K562 (cell line): ENCODE data around the gene TLN1. TPM values are rescaled to one million over a fixed set of nuclear protein-coding genes. Genes with fewer than 3 reads are reported as not detected.
A peak's percentile ranks its signal among the peaks of the same experiment; 100 is the strongest.

ENCODE experiments used
- ARID2 ChIP-seq: fragments of 450-650 bp; IDR thresholded peaks from 2 replicates; pipeline ENCODE4 v1.6.1; 2017; ENCODE audit warnings: antibody characterized with exemption, mild to moderate bottlenecking
- JUND ChIP-seq, 2 experiments: IDR thresholded peaks; 2 replicates in 1 of 2; 3 replicates in 1 of 2; pipeline ENCODE4 v1.6.1; 2011; ENCODE audit warnings: borderline replicate concordance in 2 of 2, low read depth in 2 of 2, low read length in 2 of 2, improper control_type of control experiment in 1 of 2, missing biosample characterization in 1 of 2, missing genetic modification characterization in 1 of 2, missing genetic modification reagents in 1 of 2
- MCM2 ChIP-seq: fragments of 450-650 bp; IDR thresholded peaks from 2 replicates; pipeline ENCODE4 v1.6.1; 2017; ENCODE audit warnings: low read depth, mild to moderate bottlenecking
- RBM15 ChIP-seq: fragments of 200-400 bp; formaldehyde crosslinking; IDR thresholded peaks from 2 replicates; pipeline ENCODE4 v1.6.1; 2018; ENCODE audit warnings: mild to moderate bottlenecking, low read length, moderate library complexity; ENCODE audit not compliant: insufficient read depth
- RFX5 ChIP-seq: IDR thresholded peaks from 2 replicates; pipeline ENCODE4 v1.6.1; 2011; ENCODE audit warnings: low read depth, mild to moderate bottlenecking, improper control_type of control experiment, low read length
- RNF219 ChIP-seq: fragments of 250-450 bp; sonication (Bioruptor Pico); IDR thresholded peaks from 2 replicates; pipeline ENCODE4 v1.5.0; 2022; ENCODE audit warnings: mild to moderate bottlenecking
- SREBF1 ChIP-seq: fragments of 150-350 bp; IDR thresholded peaks from 2 replicates; pipeline ENCODE4 v1.6.1; 2014; ENCODE audit warnings: antibody characterized with exemption, low read depth, low read length, borderline replicate concordance
- STAT5A ChIP-seq: IDR thresholded peaks from 2 replicates; pipeline ENCODE4 v1.6.1; 2012; ENCODE audit warnings: low read length, inconsistent platforms, borderline replicate concordance
- YY1 ChIP-seq, 3 experiments: IDR thresholded peaks; 2 replicates each; pipeline ENCODE4 v1.6.1; 2011; ENCODE audit warnings: low read length in 2 of 3, mild to moderate bottlenecking in 2 of 3, moderate library complexity in 2 of 3, borderline replicate concordance in 1 of 3, control low read depth in 1 of 3, low read depth in 1 of 3; ENCODE audit not compliant: insufficient read depth in 3 of 3, insufficient replicate concordance in 2 of 3, control insufficient read depth in 1 of 3, insufficient read length in 1 of 3; ENCODE audit errors: extremely low read depth in 1 of 3
- ZFX ChIP-seq: sonication (generic); formaldehyde crosslinking; IDR thresholded peaks from 2 replicates; pipeline ENCODE4 v1.8.0; 2022; ENCODE audit warnings: mild to moderate bottlenecking, missing genetic modification reagents, moderate library complexity
- ZNF444 ChIP-seq: fragments of 250-450 bp; sonication (Bioruptor Pico); IDR thresholded peaks from 2 replicates; pipeline ENCODE4 v1.4.0; 2020; ENCODE audit warnings: mild to moderate bottlenecking, moderate library complexity
- ZNF717 ChIP-seq: fragments of 250-450 bp; sonication (Bioruptor Pico); IDR thresholded peaks from 2 replicates; pipeline ENCODE4 v1.5.0; 2021
- polyA plus RNA-seq, 8 experiments: library from polyadenylated mRNA; depleted of rRNA in 4 of 8; stranded (reverse) in 5 of 8; unstranded in 3 of 8; fragments of >200 nt; fragmentation: Nextera tagmentation in 2 of 8; fragmentation: Illumina TruSeq in 1 of 8; extraction: Ambion mirVana in 2 of 8; extraction: Trizol in 1 of 8; gene quantifications; 2 replicates each; pipeline versions ENCODE4 v1.2.1 to v1.2.3, GENCODE V29; 2011 to 2014; ENCODE audit warnings: inconsistent platforms in 1 of 8, missing spikeins in 1 of 8
- total RNA-seq, 7 experiments: library from RNA; depleted of rRNA in 6 of 7; stranded (reverse); fragments of >200 nt in 6 of 7; fragmentation: Illumina TruSeq in 2 of 7; extraction: Trizol in 2 of 7; gene quantifications; 2 replicates each; pipeline versions ENCODE4 v1.2.1 to v1.2.3, GENCODE V29; 2011 to 2021; ENCODE audit warnings: low replicate concordance in 1 of 7
- TF ChIP-seq, protein P1 (sequence below): fragments of 450-650 bp; IDR thresholded peaks from 2 replicates; pipeline ENCODE4 v1.6.1; 2014; ENCODE audit warnings: low read depth, mild to moderate bottlenecking, moderate library complexity, borderline replicate concordance
- TF ChIP-seq, protein P2 (sequence below): fragments of 450-650 bp; formaldehyde crosslinking; IDR thresholded peaks from 2 replicates; pipeline ENCODE4 v1.4.0; 2022; ENCODE audit warnings: missing genetic modification characterization
- TF ChIP-seq, protein P3 (sequence below): fragments of 250-450 bp; sonication (Bioruptor Pico); IDR thresholded peaks from 2 replicates; pipeline ENCODE4 v1.5.0; 2020; ENCODE audit warnings: mild to moderate bottlenecking, borderline replicate concordance

Gene TLN1
- total and polyA plus RNA-seq, 9 of the 15 experiments (the other 6 are each of a cell fraction or from before 2014, with no cell fraction given), result 3.6 to 240 (median 54.8) TPM

DNA sequence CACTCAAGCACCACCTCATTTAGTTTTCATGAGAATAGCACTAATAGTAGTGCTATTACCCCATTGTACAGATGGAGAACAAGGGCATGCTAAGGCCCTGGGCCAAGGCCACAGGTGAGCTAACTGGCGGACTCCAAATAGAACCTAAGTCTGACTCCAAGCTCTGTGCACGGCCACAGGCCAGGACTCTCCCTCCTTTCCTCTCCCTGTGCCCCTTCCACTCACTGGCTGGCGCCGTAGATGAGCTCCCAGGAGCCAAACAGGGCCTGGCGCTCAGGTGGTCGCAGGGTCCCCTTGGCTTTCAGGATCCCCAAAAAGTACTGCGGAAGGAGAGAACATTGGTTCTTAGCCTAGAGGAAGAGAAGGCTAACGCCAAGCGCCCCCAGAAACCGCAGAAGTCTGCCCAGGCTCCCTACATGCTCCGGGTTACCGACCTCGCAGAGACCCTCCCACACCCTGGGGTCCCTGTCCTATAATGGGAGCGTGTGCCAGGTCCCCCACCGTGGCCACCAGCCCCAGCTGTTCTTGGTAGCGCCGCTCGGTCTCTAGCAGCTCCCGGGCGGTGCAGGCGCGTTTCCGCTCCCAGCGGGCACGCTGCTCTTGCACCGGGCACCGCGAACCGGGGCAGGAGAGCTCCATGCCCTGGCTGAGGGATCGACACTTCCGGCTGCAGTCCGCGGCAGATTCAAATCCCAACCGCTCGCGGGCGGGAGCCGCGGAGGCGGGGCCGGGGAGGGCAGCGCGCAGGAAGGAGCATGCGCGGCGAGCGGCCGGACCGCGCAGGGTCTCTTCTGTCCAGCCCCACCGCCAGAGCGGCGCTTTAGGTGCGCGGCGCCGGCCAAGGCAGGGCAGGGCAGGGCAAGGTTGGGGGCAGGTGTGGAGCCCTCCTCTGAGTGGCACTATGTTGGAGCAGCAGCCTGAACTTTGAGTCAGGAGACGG lies 67.2 kb downstream of the TLN1 start, which contains the start of gene ARHGEF39 (continued):
- TF ChIP-seq RNF219 (CRISPR knock-in tag), result no peak
- TF ChIP-seq, protein P1, sequence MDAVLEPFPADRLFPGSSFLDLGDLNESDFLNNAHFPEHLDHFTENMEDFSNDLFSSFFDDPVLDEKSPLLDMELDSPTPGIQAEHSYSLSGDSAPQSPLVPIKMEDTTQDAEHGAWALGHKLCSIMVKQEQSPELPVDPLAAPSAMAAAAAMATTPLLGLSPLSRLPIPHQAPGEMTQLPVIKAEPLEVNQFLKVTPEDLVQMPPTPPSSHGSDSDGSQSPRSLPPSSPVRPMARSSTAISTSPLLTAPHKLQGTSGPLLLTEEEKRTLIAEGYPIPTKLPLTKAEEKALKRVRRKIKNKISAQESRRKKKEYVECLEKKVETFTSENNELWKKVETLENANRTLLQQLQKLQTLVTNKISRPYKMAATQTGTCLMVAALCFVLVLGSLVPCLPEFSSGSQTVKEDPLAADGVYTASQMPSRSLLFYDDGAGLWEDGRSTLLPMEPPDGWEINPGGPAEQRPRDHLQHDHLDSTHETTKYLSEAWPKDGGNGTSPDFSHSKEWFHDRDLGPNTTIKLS, result no peak
- TF ChIP-seq ZNF717 (CRISPR knock-in tag), result no peak
- TF ChIP-seq SREBF1, result no peak
- TF ChIP-seq, protein P2, sequence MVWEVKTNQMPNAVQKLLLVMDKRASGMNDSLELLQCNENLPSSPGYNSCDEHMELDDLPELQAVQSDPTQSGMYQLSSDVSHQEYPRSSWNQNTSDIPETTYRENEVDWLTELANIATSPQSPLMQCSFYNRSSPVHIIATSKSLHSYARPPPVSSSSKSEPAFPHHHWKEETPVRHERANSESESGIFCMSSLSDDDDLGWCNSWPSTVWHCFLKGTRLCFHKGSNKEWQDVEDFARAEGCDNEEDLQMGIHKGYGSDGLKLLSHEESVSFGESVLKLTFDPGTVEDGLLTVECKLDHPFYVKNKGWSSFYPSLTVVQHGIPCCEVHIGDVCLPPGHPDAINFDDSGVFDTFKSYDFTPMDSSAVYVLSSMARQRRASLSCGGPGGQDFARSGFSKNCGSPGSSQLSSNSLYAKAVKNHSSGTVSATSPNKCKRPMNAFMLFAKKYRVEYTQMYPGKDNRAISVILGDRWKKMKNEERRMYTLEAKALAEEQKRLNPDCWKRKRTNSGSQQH, result no peak
- no peak for TF ChIP-seq MCM2
- peak in 2 of 3 experiments; percentile 25 to 48 for TF ChIP-seq YY1 (IDR thresholded peaks at IDR 0.05; ENCODE audit: borderline replicate concordance in 1 of 3, control insufficient read depth in 1 of 3, extremely low read depth in 1 of 3, insufficient read depth in 3 of 3, insufficient read length in 1 of 3, insufficient replicate concordance in 2 of 3, low read depth in 1 of 3, low read length in 2 of 3)
- TF ChIP-seq ARID2, result no peak
- TF ChIP-seq ZFX, result peak; percentile 52; the same call in 1 of the 2 replicates
- no peak for TF ChIP-seq JUND (IDR thresholded peaks at IDR 0.05; ENCODE audit: borderline replicate concordance, low read depth, low read length)
- TF ChIP-seq JUND (tag; IDR thresholded peaks at IDR 0.05; ENCODE audit: borderline replicate concordance, low read depth, low read length), result no peak
- no peak for TF ChIP-seq RFX5
- TF ChIP-seq ZNF444 (CRISPR knock-in tag), result no peak
- TF ChIP-seq STAT5A, result no peak
- TF ChIP-seq, protein P3, sequence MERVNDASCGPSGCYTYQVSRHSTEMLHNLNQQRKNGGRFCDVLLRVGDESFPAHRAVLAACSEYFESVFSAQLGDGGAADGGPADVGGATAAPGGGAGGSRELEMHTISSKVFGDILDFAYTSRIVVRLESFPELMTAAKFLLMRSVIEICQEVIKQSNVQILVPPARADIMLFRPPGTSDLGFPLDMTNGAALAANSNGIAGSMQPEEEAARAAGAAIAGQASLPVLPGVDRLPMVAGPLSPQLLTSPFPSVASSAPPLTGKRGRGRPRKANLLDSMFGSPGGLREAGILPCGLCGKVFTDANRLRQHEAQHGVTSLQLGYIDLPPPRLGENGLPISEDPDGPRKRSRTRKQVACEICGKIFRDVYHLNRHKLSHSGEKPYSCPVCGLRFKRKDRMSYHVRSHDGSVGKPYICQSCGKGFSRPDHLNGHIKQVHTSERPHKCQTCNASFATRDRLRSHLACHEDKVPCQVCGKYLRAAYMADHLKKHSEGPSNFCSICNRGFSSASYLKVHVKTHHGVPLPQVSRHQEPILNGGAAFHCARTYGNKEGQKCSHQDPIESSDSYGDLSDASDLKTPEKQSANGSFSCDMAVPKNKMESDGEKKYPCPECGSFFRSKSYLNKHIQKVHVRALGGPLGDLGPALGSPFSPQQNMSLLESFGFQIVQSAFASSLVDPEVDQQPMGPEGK, result no peak
- TF ChIP-seq RBM15, result no peak
